Measurements from ENCODE around the gene SNX9. TPM values are rescaled to one million over a fixed set of nuclear protein-coding genes. Genes with fewer than 3 reads are reported as not detected.

The SNX9 gene
- total RNA-seq, 2 experiments from 2014 or later, result 44.9 to 45.1 TPM

DNA sequence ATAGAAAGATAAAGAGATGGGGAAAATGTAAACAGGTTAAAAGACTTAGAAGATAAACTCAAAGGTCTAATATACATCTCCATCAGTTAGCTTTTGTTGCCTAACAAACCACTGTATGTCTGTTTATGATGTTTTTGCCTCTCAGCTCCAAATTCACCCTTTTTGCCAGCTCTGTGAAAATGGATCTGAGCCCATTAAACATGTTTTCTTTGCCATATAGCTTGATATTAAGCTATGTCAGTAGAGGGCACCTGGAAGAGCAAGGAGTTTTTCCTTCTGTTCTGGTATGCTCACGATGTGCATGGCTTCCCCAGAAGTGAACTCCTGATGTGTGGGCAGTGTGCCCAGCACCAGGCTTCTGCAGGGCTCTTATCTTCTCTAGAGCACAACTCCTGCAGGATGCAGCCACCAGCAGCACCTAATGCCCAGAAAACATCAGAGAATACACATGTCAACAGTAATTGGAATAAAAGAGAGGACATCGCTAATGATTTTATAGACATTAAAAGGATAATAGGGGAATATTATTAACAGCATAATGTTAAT lies 14.6 kb upstream of the SNX9 start:
- ChIA-PET POLR2A (interaction anchor here (1.0 to 1.1 kb wide), 2 partner anchors 14 to 16 kb away, joined by 3 to 5 read pairs; no protein-coding TSS in a partner anchor), CTCF (interaction anchor here (0.9 to 2.0 kb wide), 7 partner anchors 9 to 65 kb away, joined by 3 to 7 read pairs (median 5); no protein-coding TSS in a partner anchor)
- H3K27me3 Mint-ChIP-seq, result peaks cover 2% of the 10 kb centered on the region
- peaks cover 8% of the 10 kb centered on the region for H3K36me3 Mint-ChIP-seq (ENCODE audit: low read depth)
- H3K27ac Mint-ChIP-seq, result no peak overlapping the region
- TF ChIP-seq, protein P1, sequence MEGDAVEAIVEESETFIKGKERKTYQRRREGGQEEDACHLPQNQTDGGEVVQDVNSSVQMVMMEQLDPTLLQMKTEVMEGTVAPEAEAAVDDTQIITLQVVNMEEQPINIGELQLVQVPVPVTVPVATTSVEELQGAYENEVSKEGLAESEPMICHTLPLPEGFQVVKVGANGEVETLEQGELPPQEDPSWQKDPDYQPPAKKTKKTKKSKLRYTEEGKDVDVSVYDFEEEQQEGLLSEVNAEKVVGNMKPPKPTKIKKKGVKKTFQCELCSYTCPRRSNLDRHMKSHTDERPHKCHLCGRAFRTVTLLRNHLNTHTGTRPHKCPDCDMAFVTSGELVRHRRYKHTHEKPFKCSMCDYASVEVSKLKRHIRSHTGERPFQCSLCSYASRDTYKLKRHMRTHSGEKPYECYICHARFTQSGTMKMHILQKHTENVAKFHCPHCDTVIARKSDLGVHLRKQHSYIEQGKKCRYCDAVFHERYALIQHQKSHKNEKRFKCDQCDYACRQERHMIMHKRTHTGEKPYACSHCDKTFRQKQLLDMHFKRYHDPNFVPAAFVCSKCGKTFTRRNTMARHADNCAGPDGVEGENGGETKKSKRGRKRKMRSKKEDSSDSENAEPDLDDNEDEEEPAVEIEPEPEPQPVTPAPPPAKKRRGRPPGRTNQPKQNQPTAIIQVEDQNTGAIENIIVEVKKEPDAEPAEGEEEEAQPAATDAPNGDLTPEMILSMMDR (IDR thresholded peaks at IDR 0.05), result no peak
- DNase-seq (no peak), ATAC-seq (no peak)
- peaks cover 15% of the 10 kb centered on the region for H3K9me3 Mint-ChIP-seq
- no peak overlapping the region for H3K4me3 Mint-ChIP-seq
- peaks cover 35% of the 10 kb centered on the region for H3K4me1 Mint-ChIP-seq (ENCODE audit: low read depth)
- intact Hi-C loops (cut with micrococcal nuclease), result no loop called here

DNA sequence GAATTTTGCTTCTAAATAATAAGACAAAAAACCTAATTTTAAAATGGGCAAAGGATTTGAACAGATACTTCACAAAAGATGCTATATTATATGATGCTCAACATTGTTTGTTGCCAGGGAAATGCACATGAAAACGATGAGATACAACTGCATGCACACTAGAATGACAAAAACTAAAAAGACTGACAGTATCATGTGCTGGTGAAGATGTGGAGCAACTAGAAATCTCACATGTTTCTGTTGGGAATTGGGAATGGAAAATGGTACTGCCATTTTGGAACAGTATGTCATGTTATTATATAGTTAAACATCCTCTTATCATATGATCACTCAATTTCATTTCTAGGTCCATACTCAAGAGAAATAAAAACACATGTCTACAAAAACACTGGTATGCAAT lies 13.4 kb upstream of the SNX9 start:
- TF ChIP-seq, protein P1 (IDR thresholded peaks at IDR 0.05), result no peak
- no peak overlapping the region for H3K27ac Mint-ChIP-seq
- intact Hi-C loops (cut with micrococcal nuclease), result no loop called here
- H3K27me3 Mint-ChIP-seq, result peaks cover 2% of the 10 kb centered on the region
- DNase-seq (no peak), ATAC-seq (no peak)
- ChIA-PET POLR2A (no interaction called here), CTCF (no interaction called here)
- no peak overlapping the region for H3K4me3 Mint-ChIP-seq
- H3K9me3 Mint-ChIP-seq, result peaks cover 15% of the 10 kb centered on the region
- peaks cover 8% of the 10 kb centered on the region for H3K36me3 Mint-ChIP-seq (ENCODE audit: low read depth)
- peaks cover 35% of the 10 kb centered on the region for H3K4me1 Mint-ChIP-seq (ENCODE audit: low read depth)

DNA sequence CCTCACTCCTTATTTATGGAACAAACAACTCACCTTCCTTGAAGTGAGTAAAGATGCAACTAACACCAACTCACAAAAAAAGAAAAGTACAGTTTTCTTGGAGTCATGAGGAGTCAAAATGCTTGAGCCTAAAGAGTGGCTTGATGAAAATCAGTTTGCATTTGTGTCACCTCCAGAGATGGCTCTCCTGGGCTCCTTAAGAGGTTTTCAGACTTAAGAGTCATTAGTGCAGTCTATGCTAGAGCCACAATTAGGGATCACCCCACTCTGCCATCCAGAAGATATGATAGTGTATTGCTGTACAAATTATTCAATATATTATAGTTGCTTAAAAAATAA lies 11.9 kb upstream of the SNX9 start:
- peaks cover 2% of the 10 kb centered on the region for H3K27me3 Mint-ChIP-seq
- H3K4me3 Mint-ChIP-seq, result no peak overlapping the region
- H3K36me3 Mint-ChIP-seq (ENCODE audit: low read depth), result peaks cover 8% of the 10 kb centered on the region

DNA sequence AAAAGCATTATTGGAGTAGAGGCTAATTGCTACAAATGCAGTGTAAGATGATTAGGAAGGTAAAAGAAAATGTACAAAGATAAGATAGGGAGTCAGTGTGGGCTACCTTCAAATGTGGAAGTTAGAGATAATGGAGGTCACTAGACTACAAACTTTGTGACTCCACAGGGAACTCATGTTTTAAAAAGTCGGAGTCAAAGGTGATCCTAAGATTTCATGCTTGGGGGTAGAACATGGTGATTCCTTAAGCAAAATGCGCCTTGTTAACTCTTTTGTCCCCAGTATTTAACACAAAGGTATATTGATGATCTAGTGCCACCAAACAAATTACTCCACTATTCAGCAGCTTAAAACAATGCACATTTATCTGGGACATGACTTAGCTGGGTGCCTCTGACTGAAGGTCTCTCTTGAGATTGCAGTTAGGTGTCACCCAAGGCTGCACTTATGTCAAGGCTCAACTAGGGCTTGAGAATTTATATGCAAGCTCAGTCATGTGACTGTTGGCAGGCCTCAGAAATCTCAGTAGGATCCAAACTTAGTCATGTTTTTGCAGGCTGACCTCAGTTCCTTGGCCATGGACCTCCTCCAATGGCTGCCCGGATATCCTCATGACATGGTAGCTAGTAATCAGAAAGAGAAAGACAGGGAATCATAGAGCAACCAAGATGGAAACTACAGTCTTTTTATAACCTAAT lies 11.4 kb upstream of the SNX9 start:
- H3K36me3 Mint-ChIP-seq (ENCODE audit: low read depth), result peaks cover 8% of the 10 kb centered on the region
- intact Hi-C loops (cut with micrococcal nuclease), result no loop called here
- H3K9me3 Mint-ChIP-seq, result peaks cover 15% of the 10 kb centered on the region
- DNase-seq (no peak), ATAC-seq (no peak)
- ChIA-PET POLR2A (interaction anchor here (2.6 kb wide), 1 partner anchor 11 kb away, joined by 12 read pairs; no protein-coding TSS in a partner anchor), CTCF (interaction anchor here (0.8 to 1.1 kb wide), 2 partner anchors 9 to 40 kb away, joined by 3 read pairs; no protein-coding TSS in a partner anchor)
- TF ChIP-seq, protein P1 (IDR thresholded peaks at IDR 0.05), result no peak
- H3K27me3 Mint-ChIP-seq, result peaks cover 2% of the 10 kb centered on the region
- H3K4me1 Mint-ChIP-seq (ENCODE audit: low read depth), result peaks cover 39% of the 10 kb centered on the region
- H3K4me3 Mint-ChIP-seq, result no peak overlapping the region
- no peak overlapping the region for H3K27ac Mint-ChIP-seq

More for the DNA sequence above, 11.9 kb upstream of the SNX9 start:
- ChIA-PET POLR2A (interaction anchor here (1.1 to 2.6 kb wide), 2 partner anchors 9 to 11 kb away, joined by 3 to 12 read pairs; no protein-coding TSS in a partner anchor), CTCF (no interaction called here)
- DNase-seq (no peak), ATAC-seq (no peak)
- intact Hi-C loops (cut with micrococcal nuclease), result no loop called here
- TF ChIP-seq, protein P1 (IDR thresholded peaks at IDR 0.05), result no peak
- H3K4me1 Mint-ChIP-seq (ENCODE audit: low read depth), result peaks cover 39% of the 10 kb centered on the region
- H3K27ac Mint-ChIP-seq, result no peak overlapping the region
- H3K9me3 Mint-ChIP-seq, result peaks cover 15% of the 10 kb centered on the region
